NCI-H2196 (cell line): ENCODE data around the gene RDH5.

Experiments
- DNase-seq: peaks from one replicate; lab custom pipeline; 2025; ENCODE audit not compliant: unreplicated experiment; lab: John Stamatoyannopoulos, UW

Gene RDH5

DNA sequence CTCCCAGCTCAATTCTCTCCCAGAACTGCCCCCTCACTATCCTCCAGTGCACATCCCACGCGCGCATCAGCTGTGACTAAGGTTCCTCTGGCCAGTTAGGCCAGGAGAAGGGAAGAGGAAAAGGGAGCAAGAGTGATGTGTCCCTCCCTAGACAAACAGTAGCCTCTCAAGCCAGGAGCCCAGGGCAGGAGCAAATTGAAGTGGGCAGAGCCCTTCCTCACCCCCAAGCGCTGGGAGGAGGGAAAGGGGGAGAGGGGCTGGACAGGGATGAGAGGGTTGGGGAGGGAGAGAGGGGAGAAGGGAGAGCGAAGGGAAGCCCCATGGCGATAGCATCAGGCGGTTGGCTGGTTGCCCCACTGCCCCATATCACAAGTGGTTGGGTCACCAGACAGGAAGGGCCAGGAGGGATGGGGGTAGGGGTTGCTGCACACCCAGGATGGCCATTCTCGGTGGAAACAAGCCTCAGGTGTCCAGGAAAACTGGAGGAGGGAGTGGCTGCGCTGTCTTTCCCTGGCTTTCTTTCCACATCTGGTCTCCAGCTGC is 7.5 kb downstream of the RDH5 start:
- peak; percentile 69 for DNase-seq

DNA sequence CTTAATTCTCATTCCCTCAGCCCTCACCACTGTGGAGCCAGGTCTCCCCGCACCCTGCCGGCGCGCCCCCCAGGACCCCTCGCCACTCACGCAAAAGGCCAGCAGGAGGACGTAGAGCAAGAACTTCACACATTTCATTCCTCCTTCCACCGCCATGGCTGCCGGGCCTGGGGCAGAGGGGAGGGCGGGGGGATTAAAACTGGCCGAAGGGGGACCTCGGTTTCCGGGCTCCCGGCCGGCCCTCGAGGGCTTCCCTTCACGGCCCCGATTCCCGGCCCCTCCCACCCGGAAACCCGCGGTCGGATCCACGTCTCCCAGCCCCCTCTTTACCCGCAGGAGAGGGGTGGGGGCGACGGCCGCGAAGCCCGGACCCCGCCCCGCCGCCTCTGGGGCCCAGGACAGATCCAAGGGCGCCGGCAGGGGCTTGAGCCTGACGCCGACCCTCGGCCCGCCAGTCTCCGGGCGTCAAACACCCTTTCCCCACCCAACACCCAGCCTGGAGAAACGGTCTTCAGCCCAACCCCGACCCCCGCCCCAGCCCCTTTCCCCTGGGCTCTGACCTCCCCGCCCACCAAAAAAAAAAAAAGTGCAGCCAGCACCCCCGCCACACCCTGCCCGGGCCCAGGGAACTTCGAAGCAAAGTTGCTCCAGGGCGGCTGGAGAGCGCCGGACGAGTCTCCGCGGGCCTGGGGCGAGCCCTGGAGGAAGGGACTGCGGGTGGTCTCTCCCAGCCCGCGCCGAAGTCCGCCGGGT is 8.2 kb downstream of the RDH5 start:
- DNase-seq, result peak; percentile 45

DNA sequence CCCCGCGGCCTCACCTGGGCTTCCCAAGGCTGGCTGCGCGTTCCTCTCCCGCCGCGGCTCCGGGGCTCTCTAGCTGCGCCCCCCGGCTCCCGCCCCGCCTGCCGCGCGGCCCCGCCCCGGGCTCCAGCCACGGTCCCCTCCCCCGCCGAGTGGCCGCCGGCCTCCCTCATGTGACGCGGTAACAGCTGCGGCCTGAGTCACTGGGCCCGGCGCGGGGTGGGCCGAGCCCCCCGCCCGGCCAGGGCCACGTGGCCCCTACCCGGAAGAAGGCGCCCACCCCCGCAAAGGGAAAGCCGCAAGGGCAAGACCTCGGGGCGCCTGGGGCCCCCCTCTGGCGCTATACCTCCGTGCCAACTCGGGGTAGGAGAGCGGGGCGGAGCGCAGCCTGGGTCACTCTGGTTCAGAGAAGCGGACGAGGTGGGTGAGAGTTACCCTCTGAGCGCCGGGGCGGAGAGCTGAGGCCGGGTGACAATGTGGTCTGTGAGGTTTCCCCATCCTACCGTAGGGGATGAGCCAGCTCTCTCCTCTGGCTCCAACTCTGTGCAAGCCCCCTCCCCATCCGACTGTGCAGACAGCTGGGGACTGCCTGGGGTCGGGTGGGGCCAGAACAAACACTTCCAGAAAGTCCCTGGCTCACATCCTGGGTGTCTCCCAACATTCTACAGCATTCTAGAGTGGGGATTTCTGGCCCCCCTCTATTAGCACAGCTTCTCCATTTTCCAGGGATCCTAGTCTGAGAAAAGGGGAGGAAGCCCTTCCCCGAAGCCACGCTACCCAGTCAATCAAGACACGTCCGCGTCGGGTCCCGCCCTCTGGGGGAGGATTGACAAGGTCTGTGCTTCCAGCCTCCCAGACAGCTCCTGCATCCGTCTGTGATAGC is 9.0 kb downstream of the RDH5 start, which contains the start of gene CD63:
Gene CD63, minus strand, starts transcription at position 71 of the 880 bp plus-strand sequence. CDS start 668 bp downstream, outside the sequence.
- DNase-seq, result peak; percentile 90

DNA sequence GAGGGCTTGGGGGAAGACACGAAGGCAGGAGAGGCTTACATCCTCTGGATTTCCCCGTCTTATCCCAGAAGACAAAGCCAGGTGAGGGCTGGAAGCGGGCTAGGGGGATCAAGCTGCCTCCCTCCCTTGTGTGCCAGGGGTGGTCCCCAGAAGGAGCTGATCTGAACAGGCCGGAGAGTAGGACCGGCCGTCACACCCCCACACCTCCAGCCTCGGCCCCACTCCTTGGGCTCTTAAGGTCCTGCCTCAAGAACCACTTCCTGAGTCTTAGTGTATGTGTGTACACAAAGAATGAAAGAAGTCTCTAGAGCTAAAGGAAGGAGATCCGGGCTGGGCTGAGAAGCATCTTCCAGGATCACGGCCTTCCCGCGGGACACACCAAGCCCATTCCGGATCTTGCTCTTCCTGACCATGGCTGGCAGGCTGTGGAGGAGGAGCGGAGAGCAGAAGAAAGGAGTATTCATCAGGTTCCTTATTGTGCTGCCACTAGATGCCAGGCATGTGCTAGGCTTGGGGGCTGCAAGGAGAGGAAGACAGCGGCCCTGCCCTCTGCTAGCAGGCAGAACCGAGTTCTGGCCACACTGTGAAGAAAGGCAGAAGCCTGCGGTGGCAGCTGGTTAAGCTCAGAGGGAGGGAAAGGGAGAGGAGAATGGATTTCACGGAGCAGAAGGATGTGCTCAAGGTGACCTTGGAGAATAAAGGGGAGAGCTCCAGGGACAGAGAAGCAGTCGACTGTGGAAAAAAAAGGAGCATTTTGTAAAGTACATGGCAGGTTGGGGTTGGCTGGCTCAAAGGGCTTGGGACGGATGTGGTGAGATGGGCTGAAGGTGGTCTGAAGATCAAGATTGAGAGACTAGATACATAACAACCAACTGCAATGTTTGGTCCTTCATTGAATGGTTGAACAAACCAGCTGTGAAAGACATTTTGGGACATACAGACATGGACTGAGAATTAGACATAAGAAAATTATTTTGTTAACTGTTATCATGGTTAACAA is 9.9 kb downstream of the RDH5 start:
- DNase-seq, result no peak

DNA sequence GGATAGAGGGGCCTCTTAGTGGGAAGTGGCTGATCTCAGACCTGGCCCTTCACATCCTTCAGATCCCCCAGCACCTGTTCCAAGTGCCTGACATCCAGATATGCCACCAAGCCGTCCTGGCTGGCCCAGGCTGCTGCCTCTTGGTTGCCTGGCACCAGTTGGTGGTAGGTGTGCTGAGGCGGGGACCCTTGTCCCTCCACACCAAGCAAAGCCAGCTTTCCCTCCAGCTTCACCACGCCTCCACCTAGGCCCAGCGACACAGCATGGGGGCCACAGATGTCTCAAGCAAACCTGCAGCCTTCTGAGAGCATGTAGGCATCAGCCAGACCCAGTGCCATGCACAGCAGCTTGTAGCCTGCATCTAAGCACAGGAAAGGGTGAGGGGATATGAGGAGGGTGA is 12.1 kb downstream of the RDH5 start:
- no peak for DNase-seq

DNA sequence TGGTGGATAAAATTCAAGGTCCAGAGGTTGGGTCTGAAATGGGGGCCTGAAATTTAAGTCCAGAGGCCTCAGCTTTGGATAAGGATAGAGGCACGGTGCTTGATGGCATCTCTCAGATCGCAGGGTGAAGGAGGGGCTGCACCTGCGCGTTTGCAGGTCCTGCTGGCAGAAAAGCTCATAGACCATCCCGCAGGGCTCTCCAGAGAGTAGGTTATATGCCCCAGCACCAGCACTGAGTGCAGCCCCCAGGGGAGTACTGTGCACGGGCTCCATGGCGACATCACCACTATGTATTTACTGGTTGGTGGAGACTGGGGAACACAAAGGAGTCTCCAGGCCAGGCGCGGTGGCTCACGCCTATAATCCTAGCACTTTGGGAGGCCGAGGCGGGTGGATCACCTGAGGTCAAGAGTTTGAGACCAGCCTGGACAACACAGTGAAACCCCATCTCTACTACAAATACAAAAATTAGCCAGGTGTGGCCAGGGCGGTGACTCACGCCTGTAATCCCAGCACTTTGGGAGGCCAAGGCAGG is 12.9 kb downstream of the RDH5 start:
- no peak for DNase-seq

DNA sequence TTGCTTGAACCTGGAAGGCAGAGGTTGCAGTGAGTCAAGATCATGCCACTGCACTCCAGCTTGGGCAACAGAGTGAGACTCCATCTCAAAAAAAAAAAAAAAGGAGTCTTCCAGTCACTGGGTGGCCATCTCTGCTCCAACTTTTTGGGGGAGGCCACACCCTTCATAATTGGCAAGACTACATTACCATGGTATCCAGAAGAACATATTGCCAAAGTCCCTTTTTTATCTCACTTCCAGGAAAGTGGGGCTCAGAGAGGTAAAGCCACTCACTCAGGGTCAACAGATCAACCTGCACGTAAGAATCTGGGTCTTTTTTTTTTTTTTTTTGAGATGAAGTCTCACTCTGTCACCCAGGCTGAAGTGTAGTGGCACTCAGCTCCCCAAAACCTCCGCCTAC is 13.7 kb downstream of the RDH5 start:
- DNase-seq, result no peak

DNA sequence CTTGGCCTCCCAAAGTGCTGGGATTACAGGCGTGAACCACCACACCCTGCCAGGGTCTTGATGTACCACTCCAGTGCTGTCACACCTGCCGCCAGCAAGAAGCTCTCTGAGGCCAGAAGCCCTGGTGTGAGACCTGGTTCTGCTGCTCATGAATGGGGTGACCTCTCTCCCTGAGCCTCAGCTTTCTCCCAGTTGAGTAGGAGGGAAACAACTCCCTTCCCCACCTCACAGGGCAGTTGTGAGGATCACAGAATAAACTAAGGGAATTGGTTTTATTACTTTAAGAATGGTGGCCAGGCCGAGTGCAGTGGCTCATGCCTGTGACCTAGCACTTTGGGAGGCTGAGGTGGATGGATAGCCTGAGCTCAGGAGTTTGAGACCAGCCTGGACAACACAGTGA is 14.4 kb downstream of the RDH5 start:
- no peak for DNase-seq

DNA sequence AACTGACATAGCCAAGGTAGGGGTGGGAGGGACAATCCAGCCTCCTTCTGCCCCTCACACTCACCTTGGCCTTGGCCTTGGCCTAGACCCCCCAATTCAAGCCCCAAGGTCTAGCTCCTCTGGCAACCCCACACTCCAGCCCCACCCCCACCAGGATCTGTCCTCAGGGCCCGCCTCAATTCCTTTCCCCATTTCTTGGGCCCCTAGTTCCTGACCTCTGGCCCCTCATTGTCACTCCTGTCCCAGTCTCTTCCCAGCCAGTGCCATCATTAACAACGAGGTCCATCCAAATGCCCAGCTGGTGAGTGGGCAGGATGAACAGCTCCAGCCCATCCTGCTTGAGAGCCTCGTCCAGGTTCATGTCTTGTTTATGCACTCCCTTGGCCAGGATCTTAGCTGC is 15.9 kb downstream of the RDH5 start:
- DNase-seq, result no peak

DNA sequence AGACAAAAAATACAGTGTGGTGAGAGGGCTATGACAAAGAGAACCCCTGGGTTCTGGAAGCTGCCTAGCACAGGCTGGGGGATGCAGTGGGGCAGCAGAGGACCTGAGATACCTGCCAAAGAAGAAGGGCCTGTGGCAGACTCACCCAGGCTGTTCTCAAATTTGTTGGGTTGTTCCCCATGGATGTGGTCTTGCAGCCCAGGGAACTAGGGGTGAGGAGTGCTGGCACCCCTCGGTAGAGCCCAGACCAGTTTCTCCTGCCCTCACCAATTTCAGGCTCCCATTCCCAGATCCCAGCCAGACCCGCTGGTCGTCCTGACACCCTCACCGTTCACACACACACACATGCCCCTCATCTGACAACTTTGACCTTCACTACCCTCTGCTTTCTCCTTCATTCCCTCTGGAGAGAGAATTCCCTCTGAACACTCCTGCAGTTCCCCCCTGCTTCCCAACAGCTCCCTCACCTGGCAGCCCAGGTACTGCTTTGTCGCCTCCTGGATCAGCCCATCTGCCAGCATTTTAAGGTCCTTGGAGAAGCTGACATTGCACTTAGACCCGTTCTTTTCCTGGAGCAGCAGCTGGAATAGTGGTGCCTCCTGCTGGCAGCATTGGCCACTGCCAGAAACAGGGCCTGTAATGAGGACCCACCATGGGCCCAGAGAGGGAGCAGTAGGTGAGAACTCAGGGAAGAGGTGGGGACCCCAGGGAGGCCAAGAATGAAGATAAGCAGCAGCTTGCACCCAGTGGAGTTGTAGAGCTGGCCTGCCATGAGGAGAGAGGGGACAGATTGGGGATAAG is 16.8 kb downstream of the RDH5 start:
- DNase-seq, result peak; percentile 85

DNA sequence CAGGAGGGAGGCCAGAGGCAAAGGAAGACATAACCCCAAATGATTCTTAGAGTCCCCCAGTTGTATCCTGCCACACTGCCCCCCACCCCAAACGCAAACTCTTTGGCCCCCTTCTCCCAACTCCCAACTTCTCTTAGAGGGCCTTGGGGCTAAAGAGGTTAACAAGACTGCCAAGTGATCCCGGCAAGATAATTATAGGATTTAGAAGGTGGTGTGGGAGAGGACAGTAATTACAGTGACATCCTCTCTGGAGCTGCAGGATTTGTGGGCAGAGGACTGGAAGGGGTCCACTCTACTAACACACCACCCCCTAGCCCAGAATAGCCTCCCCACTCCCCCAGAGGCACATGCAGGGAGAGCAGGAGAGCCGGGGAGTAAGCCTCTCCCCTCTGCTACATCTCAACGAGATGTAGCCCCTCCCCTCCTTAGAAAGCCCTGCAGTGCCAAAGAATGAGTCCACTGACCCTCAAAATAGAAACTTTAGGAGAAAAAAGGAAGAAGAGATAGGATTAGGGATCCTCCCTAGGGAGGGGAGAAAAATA is 17.5 kb downstream of the RDH5 start:
- DNase-seq, result peak; percentile 25

DNA sequence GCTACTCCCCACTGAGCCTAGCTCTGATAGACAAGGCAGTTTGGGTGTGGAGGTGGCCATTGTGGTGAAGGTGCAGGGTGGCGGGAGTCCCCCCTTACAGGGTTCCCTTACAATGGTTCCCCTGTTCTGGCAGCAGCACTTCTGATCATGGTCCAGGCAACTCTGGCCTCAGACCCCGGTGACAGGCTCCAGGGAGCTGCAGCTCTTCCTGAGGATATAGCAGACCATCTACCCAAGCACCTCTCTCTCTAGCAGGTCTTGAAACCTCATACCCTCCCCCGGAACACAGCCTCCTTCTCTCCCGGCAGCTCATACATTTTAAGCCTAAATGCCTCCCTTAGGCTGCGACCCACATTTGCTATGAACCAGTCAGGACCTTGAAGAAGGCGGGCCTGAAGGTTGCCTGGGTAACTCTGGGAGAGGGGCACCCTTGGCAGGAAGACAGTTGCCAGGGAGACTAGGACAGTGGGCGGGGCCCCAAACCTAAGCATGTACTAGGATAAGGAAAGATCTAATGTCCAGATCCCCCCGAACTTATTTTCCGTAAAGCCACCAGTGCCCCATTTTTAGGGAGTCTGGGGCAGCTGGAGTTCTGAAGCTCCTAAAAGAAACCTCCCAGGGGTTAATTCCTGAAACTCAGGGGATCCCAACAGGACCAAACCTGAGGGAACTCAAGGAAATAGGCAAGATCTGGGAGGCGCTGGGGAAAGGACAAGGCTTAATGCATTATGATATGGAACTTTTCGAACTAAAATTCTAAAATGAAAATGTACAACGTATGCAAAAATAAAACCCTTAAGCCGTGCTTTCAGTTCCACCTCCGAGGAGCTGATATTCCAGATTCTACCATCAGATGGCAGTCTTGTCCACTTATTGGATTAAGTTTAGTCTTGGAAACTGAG is 18.2 kb downstream of the RDH5 start:
- DNase-seq, result peak; percentile 93

DNA sequence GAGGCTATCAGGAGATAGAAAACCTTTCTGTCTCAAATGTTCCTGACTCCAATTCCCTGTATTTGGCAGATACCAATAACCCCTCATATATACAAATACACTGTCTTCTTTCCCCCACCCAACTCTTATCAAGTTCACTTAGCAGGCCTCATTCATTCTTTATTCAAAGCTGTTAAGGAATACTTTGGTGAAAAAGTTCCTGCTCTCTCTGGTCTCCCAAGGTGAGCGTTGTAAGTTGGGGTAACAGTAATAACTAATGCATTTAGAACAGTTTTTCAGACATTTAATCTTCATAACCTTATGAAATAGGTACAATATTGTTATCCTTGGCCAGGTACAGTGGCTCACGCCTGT is 18.8 kb downstream of the RDH5 start:
- DNase-seq, result no peak

DNA sequence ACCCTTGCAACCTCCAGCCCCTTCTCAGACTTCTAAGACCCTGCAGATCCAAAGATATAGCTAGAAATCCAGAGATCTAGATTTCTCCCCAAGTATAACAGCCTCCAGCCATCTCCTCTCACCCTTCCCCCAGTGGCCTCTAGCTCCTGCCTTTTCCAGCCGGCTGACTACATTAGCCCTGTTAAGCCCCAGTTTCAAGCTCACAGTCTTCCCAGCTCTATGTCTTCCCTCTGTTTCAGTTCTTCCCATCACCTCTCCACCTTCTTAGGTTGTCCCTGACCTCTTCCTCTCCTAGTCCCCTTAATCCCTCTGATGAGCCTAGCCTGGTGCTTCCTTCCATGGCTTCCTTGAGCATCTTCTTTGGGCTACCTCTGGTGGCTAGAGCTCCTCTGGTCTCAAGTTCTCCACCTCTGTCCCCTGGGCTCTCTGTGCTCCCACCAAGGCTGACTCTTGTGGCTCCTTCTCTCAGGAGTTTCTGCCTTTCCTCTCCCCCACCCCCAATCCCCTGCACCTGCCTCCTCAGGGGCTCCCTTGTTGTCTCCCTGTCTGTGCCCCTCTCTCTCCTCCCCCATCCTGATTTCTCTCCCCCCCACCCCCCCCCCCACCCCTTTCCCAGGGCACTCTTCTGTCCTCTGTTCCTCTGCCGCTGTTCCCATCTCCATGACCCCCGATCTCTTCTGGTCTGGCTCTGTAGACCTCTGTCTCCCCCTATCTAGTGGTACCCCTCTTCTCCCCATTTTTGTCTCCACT is 21.9 kb downstream of the RDH5 start:
- no peak for DNase-seq

DNA sequence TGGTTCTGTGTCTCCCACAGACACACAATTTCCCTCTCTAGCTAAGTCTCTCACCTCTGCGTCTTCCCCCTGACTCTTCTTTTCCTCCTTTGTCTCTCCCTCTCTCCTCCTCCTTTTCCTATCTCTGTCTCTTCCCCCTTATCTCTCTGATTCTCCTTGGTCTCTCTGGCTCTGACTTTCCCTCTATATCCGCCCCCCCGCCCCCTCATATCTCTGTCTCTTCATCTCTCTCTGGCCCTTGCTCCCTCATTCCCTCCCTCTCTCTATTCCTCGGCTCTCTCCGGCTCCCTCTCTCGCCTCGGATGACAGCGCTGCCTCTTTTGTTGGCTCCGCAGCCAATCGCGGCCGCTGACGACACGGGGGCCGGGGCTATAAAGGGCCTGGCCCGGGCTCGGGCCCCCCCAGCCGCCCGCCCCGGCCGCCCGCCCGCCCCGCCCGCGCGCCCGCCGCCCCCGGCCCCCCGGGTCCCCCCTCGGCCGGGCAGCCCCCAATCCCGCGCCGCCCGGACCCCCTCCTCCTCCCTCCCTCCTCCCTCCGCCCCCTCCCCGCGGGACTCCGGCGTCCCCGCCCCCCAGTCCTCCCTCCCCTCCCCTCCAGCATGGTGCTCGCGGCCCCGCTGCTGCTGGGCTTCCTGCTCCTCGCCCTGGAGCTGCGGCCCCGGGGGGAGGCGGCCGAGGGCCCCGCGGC is 22.7 kb downstream of the RDH5 start, which contains the start of gene GDF11:
Gene GDF11, plus strand, starts transcription at position 404 of the 687 bp plus-strand sequence. Its CDS starts 195 bp downstream, at position 599.
- DNase-seq, result peak; percentile 85

DNA sequence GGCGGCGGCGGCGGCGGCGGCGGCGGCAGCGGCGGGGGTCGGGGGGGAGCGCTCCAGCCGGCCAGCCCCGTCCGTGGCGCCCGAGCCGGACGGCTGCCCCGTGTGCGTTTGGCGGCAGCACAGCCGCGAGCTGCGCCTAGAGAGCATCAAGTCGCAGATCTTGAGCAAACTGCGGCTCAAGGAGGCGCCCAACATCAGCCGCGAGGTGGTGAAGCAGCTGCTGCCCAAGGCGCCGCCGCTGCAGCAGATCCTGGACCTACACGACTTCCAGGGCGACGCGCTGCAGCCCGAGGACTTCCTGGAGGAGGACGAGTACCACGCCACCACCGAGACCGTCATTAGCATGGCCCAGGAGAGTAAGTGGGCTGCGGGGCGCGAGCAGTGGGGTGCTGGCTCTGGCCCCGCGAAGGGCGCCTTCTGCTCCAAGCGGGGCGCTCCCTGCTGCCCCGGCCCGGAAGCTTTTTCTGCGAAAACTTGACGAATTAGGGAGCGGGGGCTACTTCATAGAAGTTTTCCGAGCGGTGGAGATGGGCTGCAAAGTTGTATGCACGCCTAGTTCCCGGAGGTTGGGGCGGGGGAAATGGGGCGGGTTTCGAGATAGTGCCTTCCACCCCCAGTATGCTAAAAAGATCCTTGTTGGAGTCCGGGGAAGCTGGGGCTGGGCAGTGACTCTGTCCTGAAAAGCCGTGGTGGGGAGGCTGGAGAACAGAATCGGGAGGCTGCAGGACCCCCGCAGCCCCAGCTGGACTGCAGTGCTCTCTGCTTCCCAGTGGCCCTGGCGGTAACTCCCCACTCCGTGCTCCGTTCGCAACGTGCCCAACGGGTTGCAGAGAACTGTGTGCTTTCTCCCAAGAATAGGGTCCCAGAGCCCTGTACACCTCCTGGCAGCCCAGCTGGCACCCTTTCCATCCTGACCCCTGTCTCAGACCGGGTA is 23.5 kb downstream of the RDH5 start:
- DNase-seq, result no peak
